GM21447 (cell line): ENCODE results near the gene GPC3.
"Not testable (repeated sequence)": the region's sequence is repeated elsewhere in the genome, so short reads cannot be mapped to it uniquely, and the experiment has no call there.

Experiments used
- ATAC-seq: cut with Tn5 transposase; IDR thresholded peaks from one replicate; pipeline ENCODE4 v1.9.1; 2021; ENCODE audit not compliant: unreplicated experiment

GPC3 gene

GRCh38 chrX:133897593-133898163, 87.7 kb downstream of the GPC3 start:
- no peak for ATAC-seq

- no peak for ATAC-seq
Observed at GRCh38 chrX:133892337-133892736, 93.1 kb downstream of the GPC3 start.

GRCh38 chrX:133888984-133889383, 96.4 kb downstream of the GPC3 start:
- no peak for ATAC-seq

- ATAC-seq = not testable (repeated sequence)
Observed at GRCh38 chrX:133888084-133888483, 97.3 kb downstream of the GPC3 start.

GRCh38 chrX:133884430-133885394, 100.7 kb downstream of the GPC3 start:
- no peak for ATAC-seq

GRCh38 chrX:133881893-133882292, 103.5 kb downstream of the GPC3 start:
- no peak for ATAC-seq

- no peak for ATAC-seq
Observed at GRCh38 chrX:133881007-133881406, 104.4 kb downstream of the GPC3 start.

- ATAC-seq = no peak
Observed at GRCh38 chrX:133880032-133880443, 105.4 kb downstream of the GPC3 start.

- ATAC-seq = no peak
Observed at GRCh38 chrX:133878710-133879109, 106.7 kb downstream of the GPC3 start.

- ATAC-seq = no peak
Observed at GRCh38 chrX:133876646-133877045, 108.7 kb downstream of the GPC3 start.

GRCh38 chrX:133869270-133869669, 116.1 kb downstream of the GPC3 start:
- no peak for ATAC-seq

GRCh38 chrX:133868682-133869081, 116.7 kb downstream of the GPC3 start:
- ATAC-seq = no peak

GRCh38 chrX:133868250-133868649, 117.1 kb downstream of the GPC3 start:
- no peak for ATAC-seq

GRCh38 chrX:133865761-133866471, 119.5 kb downstream of the GPC3 start:
- no peak for ATAC-seq

- ATAC-seq = no peak
Observed at GRCh38 chrX:133864236-133864635, 121.2 kb downstream of the GPC3 start.

GRCh38 chrX:133859860-133860259, 125.5 kb downstream of the GPC3 start:
- ATAC-seq = no peak

- no peak for ATAC-seq
Observed at GRCh38 chrX:133859336-133859735, 126.1 kb downstream of the GPC3 start.

GRCh38 chrX:133857640-133858269, 127.6 kb downstream of the GPC3 start:
- ATAC-seq = no peak

GRCh38 chrX:133856819-133857218, 128.6 kb downstream of the GPC3 start:
- no peak for ATAC-seq

GRCh38 chrX:133854290-133854689, 131.1 kb downstream of the GPC3 start:
- ATAC-seq = no peak

GRCh38 chrX:133852837-133853356, 132.5 kb downstream of the GPC3 start:
- ATAC-seq = no peak
